Left renal cortex interstitium (tissue), 4 donors: ENCODE measurements around the gene TMEM182. TPM values are rescaled to one million over a fixed set of nuclear protein-coding genes. Genes with fewer than 3 reads are reported as not detected.

Experiments used
- DNase-seq, 4 donors: peaks; one replicate each; pipeline ENCODE4 v3.0.0-alpha.2; 2013; ENCODE audit warnings: low read depth in 4 of 4, low spot score in 2 of 4, missing footprints in 1 of 4
- polyA plus RNA-seq, 4 donors: library from polyadenylated mRNA; unstranded; fragments of 120-200 nt; gene quantifications; one replicate each; pipeline ENCODE4 v1.2.1, GENCODE V29; 2013; ENCODE audit not compliant: insufficient read length in 4 of 4

The TMEM182 gene
- polyA plus RNA-seq, 4 donors = 7.6 to 8.9 (median 8.1) TPM

GRCh38 chr2:102797486-102797885, 35.7 kb downstream of the TMEM182 start:
- no peak for DNase-seq

- DNase-seq = no peak
Observed at GRCh38 chr2:102798181-102798580, 36.4 kb downstream of the TMEM182 start.

- no peak for DNase-seq
Observed at GRCh38 chr2:102801098-102801718, 39.4 kb downstream of the TMEM182 start.

GRCh38 chr2:102801858-102802699, 40.2 kb downstream of the TMEM182 start:
- DNase-seq = no peak

GRCh38 chr2:102803041-102803896, 41.4 kb downstream of the TMEM182 start:
- no peak for DNase-seq

GRCh38 chr2:102803897-102804217, 42.0 kb downstream of the TMEM182 start:
- DNase-seq = no peak

- peak in 2 of 4 donors; percentile 53 to 60 for DNase-seq
Observed at GRCh38 chr2:102806250-102806837, 44.5 kb downstream of the TMEM182 start.

- no peak for DNase-seq
Observed at GRCh38 chr2:102809291-102810189, 47.7 kb downstream of the TMEM182 start.

GRCh38 chr2:102815285-102815684, 53.5 kb downstream of the TMEM182 start:
- DNase-seq = no peak

GRCh38 chr2:102826904-102827303, 65.1 kb downstream of the TMEM182 start:
- DNase-seq = peak in 1 of 4 donors; percentile 62

GRCh38 chr2:102832789-102833188, 71.0 kb downstream of the TMEM182 start:
- DNase-seq = no peak

GRCh38 chr2:102834523-102835273, 72.9 kb downstream of the TMEM182 start:
- DNase-seq = no peak

GRCh38 chr2:102837626-102838198, 75.9 kb downstream of the TMEM182 start:
- DNase-seq = no peak

- no peak for DNase-seq
Observed at GRCh38 chr2:102839668-102840388, 78.0 kb downstream of the TMEM182 start.

- peak in 1 of 4 donors; percentile 66 for DNase-seq
Observed at GRCh38 chr2:102841107-102841840, 79.4 kb downstream of the TMEM182 start.

GRCh38 chr2:102843764-102844443, 82.1 kb downstream of the TMEM182 start:
- DNase-seq = no peak

GRCh38 chr2:102844911-102845310, 83.1 kb downstream of the TMEM182 start:
- DNase-seq = no peak
